WI38 (cell line): ENCODE data around the gene MAFG.

Source experiments
- H3K4me3 ChIP-seq: 2 replicates; pipeline ENCODE4 v1.5.1; 2011; ENCODE audit warnings: low read depth, mild to moderate bottlenecking, control low read depth, low read length
- CTCF ChIP-seq: IDR thresholded peaks from 2 replicates; pipeline ENCODE4 v1.5.1; 2012; ENCODE audit warnings: low read depth, mild to moderate bottlenecking, control low read depth, low read length

The MAFG gene

GRCh38 chr17:81885869-81886548, 41.5 kb downstream of the MAFG start:
- TF ChIP-seq CTCF = no peak
- H3K4me3 ChIP-seq = no peak overlapping the region

GRCh38 chr17:81885454-81885853, 42.1 kb downstream of the MAFG start:
- TF ChIP-seq CTCF = no peak
- no peak overlapping the region for H3K4me3 ChIP-seq

GRCh38 chr17:81884968-81885367, 42.6 kb downstream of the MAFG start:
- no peak for TF ChIP-seq CTCF

GRCh38 chr17:81884520-81884919, 43.0 kb downstream of the MAFG start:
- no peak for TF ChIP-seq CTCF
- no peak overlapping the region for H3K4me3 ChIP-seq

More at GRCh38 chr17:81884968-81885367, 42.6 kb downstream of the MAFG start:
- H3K4me3 ChIP-seq = no peak overlapping the region

- TF ChIP-seq CTCF = no peak
- no peak overlapping the region for H3K4me3 ChIP-seq
Observed at GRCh38 chr17:81879121-81879520, 48.4 kb downstream of the MAFG start.

GRCh38 chr17:81878294-81878693, 49.2 kb downstream of the MAFG start:
- no peak overlapping the region for H3K4me3 ChIP-seq
- TF ChIP-seq CTCF = no peak

- TF ChIP-seq CTCF = no peak
- no peak overlapping the region for H3K4me3 ChIP-seq
Observed at GRCh38 chr17:81877569-81877968, 50.0 kb downstream of the MAFG start.
